ENCODE results near the gene PIP4P1.
A peak's percentile ranks its signal among the peaks of the same experiment; 100 is the strongest.

PIP4P1 gene

DNA sequence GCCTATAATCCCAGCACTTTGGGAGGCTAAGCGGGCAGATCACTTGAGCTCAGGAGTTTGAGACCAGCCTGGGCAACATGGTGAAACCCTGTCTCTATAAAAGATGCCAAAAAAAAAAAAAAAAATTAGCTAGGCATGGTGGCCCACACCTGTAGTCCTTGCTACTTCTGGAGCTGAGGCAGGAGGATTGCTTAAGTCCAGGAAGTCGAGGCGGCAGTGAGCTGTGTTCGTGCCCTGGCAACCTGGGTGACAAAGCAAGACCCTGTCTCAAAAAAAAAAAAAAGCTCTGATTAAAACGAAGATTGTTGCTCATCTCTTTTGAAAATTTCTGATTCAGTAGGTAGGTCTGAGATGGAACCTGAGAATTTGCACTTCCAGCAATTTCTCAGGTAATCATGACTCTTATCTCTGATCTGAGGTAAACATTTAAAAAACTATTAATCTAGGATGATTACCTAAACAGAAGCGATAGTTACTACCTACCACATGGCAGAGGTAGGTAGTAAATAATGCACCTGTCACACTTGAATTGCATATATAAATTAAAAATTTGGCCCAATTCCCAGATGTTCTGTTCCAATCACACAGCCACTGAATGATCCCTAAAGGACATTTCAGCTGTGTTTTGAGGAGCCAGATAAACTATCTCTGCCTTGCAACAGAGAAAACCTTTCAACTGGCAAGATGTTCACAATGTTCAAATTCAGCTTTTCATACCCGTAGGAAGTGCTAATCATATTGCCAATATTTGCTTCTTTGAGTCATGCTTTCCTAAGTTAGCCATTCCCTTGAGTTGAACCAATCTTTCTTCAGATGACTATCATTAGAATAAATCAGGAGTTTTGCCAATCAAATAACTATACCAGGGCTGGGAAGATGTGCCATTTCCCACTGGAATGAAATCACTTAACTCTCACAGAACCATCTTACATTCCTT, 43.7 kb downstream of the PIP4P1 start:
- ATAC-seq (replicated peaks) = no peak
- H3K27me3 Mint-ChIP-seq = no peaks in the 10 kb centered on the region

DNA sequence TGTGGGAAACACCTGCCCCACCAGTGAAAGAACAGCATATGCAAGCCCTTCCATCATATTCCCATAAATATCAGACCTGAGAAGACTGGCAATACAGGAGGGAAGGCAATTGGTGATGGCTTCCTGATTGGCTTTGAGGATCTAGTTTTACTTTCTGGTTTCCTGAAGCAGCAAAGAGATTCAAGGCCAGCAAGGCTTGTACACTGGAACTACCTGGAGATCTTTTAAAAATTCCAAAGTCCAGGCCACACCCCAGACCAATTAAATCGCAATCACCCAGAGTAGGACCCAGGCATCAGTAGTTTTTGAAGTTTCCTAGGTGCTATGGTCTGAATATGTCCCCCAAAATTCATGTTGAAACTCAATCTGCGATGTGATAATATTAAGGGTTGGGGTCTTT, 45.0 kb downstream of the PIP4P1 start:
- Mint-ChIP-seq H3K9me3 (no peaks in the 10 kb centered on the region), H3K36me3 (peaks cover 0 to 2% of the 10 kb centered on the region in 2 donors), H3K4me3 (no peak overlapping the region), H3K27me3 (no peaks in the 10 kb centered on the region), H3K4me1 (peaks cover 21 to 51% of the 10 kb centered on the region in 2 donors), H3K27ac (peak overlapping the region; percentile 20)
- ATAC-seq (replicated peaks) (no peak), DNase-seq (no peak)

More for the DNA sequence above, 43.7 kb downstream of the PIP4P1 start:
- Mint-ChIP-seq H3K4me1 (peaks cover 16 to 40% of the 10 kb centered on the region in 2 donors), H3K9me3 (no peaks in the 10 kb centered on the region), H3K4me3 (no peak overlapping the region), H3K36me3 (no peaks in the 10 kb centered on the region), H3K27ac (no peak overlapping the region)
- DNase-seq = no peak

DNA sequence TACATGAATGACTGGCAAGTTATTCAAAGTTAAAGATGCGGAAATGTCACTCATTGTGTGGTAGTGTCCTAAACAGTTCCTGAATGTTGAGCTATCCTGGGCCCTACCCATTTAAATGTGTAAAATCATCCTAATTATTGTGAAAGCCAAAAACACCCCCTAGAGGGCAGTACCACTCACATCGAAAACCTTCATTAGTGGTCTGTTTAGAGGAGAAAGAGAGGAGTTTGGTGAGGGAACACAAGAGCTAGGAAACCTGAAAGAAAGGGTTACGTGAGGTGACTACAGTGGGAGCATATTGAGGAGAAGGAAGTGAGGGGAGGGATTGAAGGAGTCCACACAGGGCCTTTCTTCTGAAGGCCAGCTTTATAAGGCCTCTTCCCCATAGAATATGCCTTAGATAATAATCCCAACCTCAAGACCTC, 45.4 kb downstream of the PIP4P1 start:
- peak overlapping the region; percentile 20 for H3K27ac Mint-ChIP-seq
- peak; percentile 47 to 56 for ATAC-seq (replicated peaks)
- peak; percentile 34 for DNase-seq
- H3K4me1 Mint-ChIP-seq = peaks cover 24 to 55% of the 10 kb centered on the region in 2 donors
- no peaks in the 10 kb centered on the region for H3K27me3 Mint-ChIP-seq
- peaks cover 0 to 6% of the 10 kb centered on the region in 2 donors for H3K36me3 Mint-ChIP-seq
- no peaks in the 10 kb centered on the region for H3K9me3 Mint-ChIP-seq
- peak overlapping the region in 1 of 2 donors; percentile 5 for H3K4me3 Mint-ChIP-seq

DNA sequence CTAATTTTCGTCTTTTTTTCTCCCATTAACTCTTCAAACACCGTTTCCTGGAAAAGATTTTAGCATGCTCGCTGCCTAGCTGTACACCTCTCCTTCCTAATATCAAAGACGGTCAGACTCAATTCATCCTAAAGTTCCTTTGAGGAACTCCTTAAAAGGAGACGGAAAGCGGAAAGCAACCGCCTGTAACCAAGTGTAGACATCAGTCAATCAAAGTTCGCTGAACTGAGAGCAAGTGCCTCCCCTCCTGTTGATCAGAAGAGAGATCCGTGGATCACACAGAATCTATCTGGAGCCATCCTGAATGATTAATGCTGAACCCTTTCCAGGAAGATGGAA, 47.5 kb downstream of the PIP4P1 start:
- Mint-ChIP-seq H3K9me3 (no peaks in the 10 kb centered on the region), H3K27me3 (no peaks in the 10 kb centered on the region), H3K36me3 (peaks cover 6 to 16% of the 10 kb centered on the region in 2 donors), H3K4me3 (peak overlapping the region; percentile 96 to 97), H3K27ac (peak overlapping the region; percentile 98), H3K4me1 (peaks cover 28 to 57% of the 10 kb centered on the region in 2 donors)
- DNase-seq = no peak
- peak; percentile 52 to 56 for ATAC-seq (replicated peaks)

DNA sequence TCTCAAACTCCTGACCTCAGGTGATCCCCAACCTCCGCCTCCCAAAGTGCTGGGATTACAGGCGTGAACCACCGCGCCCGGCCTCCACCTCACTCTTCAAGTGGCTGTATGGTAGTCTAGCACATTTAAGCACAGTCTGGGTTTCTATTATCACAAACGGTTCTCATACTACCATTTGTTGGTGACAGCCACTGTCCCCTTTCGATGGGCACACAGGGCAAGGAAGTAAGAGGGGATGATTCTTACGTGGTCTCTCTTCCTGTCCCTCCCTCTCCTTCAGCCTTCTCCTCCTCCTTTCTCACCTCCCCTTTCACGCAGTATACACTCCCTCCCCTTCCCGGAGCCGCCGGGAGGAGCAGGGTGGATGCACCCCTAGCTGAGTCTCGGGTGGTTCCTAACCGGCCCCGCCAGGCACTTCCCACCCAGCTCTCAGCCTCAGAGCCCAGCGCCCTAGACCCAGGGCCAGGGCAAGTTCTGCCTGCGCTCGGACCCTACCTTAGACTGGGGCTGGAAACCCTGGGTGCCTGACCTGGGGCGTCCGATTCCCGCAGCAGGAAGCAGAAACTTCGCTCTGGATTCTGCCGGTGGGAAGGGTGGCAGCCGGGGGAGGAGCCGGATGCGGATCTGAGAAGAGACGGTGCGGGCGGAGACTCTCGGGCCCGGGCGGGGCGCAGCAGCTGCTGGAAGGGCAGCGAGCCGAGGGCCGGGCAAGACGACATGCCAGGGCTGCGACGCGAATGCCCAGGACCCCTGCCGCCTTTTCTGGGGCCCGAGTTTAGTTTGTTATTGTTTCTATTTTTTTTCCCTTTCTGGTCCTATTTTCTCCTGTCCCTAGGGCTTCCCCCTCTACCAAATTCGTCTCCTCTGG, 48.1 kb downstream of the PIP4P1 start, which contains the start of gene TEP1:
TEP1 (minus strand) TSS at position 626 of the 868 bp plus-strand sequence. CDS start 5,062 bp downstream, outside the sequence.
- Mint-ChIP-seq H3K9me3 (no peaks in the 10 kb centered on the region), H3K4me3 (peak within 1 kb of the TSS; percentile 96 to 97), H3K36me3 (peaks cover 10 to 19% of the 10 kb centered on the region in 2 donors), H3K27ac (peak within 1 kb of the TSS; percentile 98), H3K27me3 (no peaks in the 10 kb centered on the region), H3K4me1 (peaks cover 27 to 55% of the 10 kb centered on the region in 2 donors)
- DNase-seq (peak; percentile 64), ATAC-seq (replicated peaks) (peak; percentile 86 to 87)

DNA sequence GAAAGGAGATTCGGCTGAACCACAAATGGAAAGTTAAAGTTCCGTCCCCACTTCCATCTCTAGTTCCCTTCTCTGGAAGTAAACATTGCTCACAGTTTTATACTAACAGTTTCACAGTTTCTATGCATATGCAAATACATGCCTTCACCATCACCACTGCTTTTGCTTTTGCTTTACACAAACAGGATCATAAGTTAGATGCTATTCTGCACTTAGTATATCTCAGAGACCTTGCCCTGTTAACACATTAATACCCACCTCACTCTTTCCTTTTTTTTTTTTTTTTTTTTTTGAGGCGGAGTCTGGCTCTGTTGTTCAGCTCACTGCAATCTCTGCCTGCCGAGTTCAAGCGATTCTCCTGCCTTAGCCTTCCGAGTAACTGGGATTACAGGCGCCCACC, 48.8 kb downstream of the PIP4P1 start:
- no peaks in the 10 kb centered on the region for H3K9me3 Mint-ChIP-seq
- H3K4me3 Mint-ChIP-seq = peak overlapping the region; percentile 96 to 97
- peaks cover 32 to 59% of the 10 kb centered on the region in 2 donors for H3K4me1 Mint-ChIP-seq
- peaks cover 14 to 26% of the 10 kb centered on the region in 2 donors for H3K36me3 Mint-ChIP-seq
- ATAC-seq (replicated peaks) (peak; percentile 39 to 41), DNase-seq (no peak)
- no peaks in the 10 kb centered on the region for H3K27me3 Mint-ChIP-seq
- peak overlapping the region; percentile 98 for H3K27ac Mint-ChIP-seq

DNA sequence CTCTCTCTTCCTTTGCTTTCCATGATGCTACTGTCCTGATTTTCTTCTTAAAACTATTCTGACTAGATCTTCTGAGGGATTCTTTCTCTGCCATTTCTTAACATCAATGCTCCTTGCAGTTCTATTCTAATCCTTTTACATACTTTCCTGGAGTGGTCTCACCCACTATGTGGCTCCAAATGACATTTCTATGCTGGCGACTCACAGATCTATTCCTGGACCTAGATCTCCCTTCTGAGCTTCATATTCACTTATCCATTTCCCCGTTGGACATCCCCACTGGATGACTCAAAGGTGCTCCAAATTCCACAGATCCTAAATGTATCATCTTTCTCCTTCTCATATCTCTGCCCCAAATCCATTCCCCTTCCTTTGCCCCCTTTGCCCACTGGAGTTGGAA, 52.0 kb downstream of the PIP4P1 start:
- Mint-ChIP-seq H3K4me1 (peaks cover 40 to 71% of the 10 kb centered on the region in 2 donors), H3K36me3 (peaks cover 38 to 56% of the 10 kb centered on the region in 2 donors), H3K9me3 (no peaks in the 10 kb centered on the region), H3K4me3 (no peak overlapping the region), H3K27ac (peak overlapping the region; percentile 9), H3K27me3 (no peaks in the 10 kb centered on the region)
- DNase-seq = no peak
- ATAC-seq (replicated peaks) = no peak
